Measurements from ENCODE around the gene RHOXF2. TPM values are rescaled to one million over a fixed set of nuclear protein-coding genes. Genes with fewer than 3 reads are reported as not detected.
"Not testable (repeated sequence)": the region's sequence is repeated elsewhere in the genome, so short reads cannot be mapped to it uniquely, and the experiment has no call there.

RHOXF2 gene, protein sequence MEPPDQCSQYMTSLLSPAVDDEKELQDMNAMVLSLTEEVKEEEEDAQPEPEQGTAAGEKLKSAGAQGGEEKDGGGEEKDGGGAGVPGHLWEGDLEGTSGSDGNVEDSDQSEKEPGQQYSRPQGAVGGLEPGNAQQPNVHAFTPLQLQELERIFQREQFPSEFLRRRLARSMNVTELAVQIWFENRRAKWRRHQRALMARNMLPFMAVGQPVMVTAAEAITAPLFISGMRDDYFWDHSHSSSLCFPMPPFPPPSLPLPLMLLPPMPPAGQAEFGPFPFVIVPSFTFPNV
- total RNA-seq (2014; rRNA removed; shearing (Covaris generic)), result not detected in 2 replicates
- polyA plus RNA-seq (2016; fragmentation: Nextera tagmentation; extraction: Ambion mirVana), result not detected in 2 replicates

DNA sequence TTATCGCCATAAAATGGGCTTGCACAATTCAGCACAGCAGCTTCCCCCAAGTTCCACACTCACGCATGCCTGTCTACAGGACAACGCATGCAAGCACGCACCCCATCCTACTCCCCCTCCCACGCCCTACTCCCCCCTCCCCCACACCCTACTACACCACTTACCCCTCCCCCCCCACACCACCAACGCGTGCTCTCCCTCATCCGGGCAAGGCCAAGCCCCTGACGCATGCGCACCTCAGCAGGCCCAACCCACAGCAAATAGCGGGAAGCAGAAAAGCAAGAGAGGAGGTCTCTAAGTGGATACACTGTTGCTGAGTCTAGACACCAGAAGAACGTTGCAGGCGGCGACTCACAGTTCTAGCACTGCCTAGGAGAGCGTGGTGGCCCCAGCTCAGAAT, at the start of gene RHOXF2:
Gene RHOXF2, plus strand, starts transcription at position 301 of the 400 bp plus-strand sequence. CDS start 138 bp downstream, outside the sequence.
- H4K20me1 ChIP-seq (ENCODE audit: insufficient read depth); H3K27me3 ChIP-seq (replicated peaks; ENCODE audit: insufficient read depth); H3K4me3 ChIP-seq; H3K4me2 ChIP-seq (ENCODE audit: unreplicated experiment); H3K9me3 ChIP-seq (ENCODE audit: low read depth); DNase-seq; H3K27ac ChIP-seq; H3K4me1 ChIP-seq (ENCODE audit: insufficient read depth); H3K9ac ChIP-seq; H2AFZ ChIP-seq; in situ Hi-C loops (cut with MboI); H3K79me2 ChIP-seq (ENCODE audit: insufficient read depth); H3K9me2 ChIP-seq (ENCODE audit: insufficient read depth); H3F3A ChIP-seq (ENCODE audit: insufficient read depth); H3K36me3 ChIP-seq (ENCODE audit: low read depth): not testable (repeated sequence)
- WGBS, 2 experiments (ENCODE audit: low coverage in 1 of 2, low lambda C conversion rate in 2 of 2, missing lambda C conversion rate in 2 of 2), result no CpG with 5 or more reads among the region's 15 CpGs

DNA sequence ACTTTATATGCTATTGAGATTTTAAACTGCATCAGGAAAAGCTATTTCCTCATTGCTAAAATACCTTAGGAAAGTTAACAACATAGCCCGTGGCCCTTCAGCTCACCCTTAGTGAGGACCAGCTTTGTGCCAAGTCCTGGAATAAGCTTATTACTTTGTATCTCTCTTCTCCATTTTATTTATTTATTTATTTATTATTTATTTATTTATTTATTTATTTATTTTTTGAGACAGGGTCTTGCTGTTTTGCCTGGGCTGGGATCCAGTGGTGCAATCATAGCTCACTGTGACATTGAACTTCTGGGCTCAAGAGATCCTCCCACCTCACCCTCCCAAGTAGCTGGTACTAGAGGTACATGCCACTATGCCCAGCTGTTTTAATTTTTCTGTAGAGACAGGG, 49.0 kb upstream of the RHOXF2 start:
- H3K27ac ChIP-seq, result no peak overlapping the region
- H3F3A ChIP-seq (ENCODE audit: insufficient read depth), result no peaks in the 10 kb centered on the region
- no peaks in the 10 kb centered on the region for H3K27me3 ChIP-seq (replicated peaks; ENCODE audit: insufficient read depth)
- no peaks in the 10 kb centered on the region for H3K4me1 ChIP-seq (ENCODE audit: insufficient read depth)
- no peaks in the 10 kb centered on the region for H3K9me2 ChIP-seq (ENCODE audit: insufficient read depth)
- H3K4me2 ChIP-seq (ENCODE audit: unreplicated experiment), result no peak overlapping the region
- H3K9me3 ChIP-seq (ENCODE audit: low read depth), result no peaks in the 10 kb centered on the region
- no peaks in the 10 kb centered on the region for H3K36me3 ChIP-seq (ENCODE audit: low read depth)
- no peak for DNase-seq
- WGBS, 2 experiments (ENCODE audit: low coverage in 1 of 2, low lambda C conversion rate in 2 of 2, missing lambda C conversion rate in 2 of 2), result 88 to 93% methylated on average over 1 of the region's 1 CpG
- H3K79me2 ChIP-seq (ENCODE audit: insufficient read depth), result no peaks in the 10 kb centered on the region
- in situ Hi-C loops (cut with MboI), result loop anchor here (25.0 kb wide), 2 partner anchors 97 to 103 kb away; no protein-coding TSS in a partner anchor
- no peak overlapping the region for H3K9ac ChIP-seq
- TF ChIP-seq EZH2 (IDR thresholded peaks at IDR 0.05; ENCODE audit: insufficient read depth, poor library complexity, severe bottlenecking) (no peak), EZH2phosphoT487 (IDR thresholded peaks at IDR 0.05; ENCODE audit: insufficient read depth, low read depth) (no peak)
- no peaks in the 10 kb centered on the region for H4K20me1 ChIP-seq (ENCODE audit: insufficient read depth)
- no peak overlapping the region for H2AFZ ChIP-seq
- H3K4me3 ChIP-seq, result no peak overlapping the region

DNA sequence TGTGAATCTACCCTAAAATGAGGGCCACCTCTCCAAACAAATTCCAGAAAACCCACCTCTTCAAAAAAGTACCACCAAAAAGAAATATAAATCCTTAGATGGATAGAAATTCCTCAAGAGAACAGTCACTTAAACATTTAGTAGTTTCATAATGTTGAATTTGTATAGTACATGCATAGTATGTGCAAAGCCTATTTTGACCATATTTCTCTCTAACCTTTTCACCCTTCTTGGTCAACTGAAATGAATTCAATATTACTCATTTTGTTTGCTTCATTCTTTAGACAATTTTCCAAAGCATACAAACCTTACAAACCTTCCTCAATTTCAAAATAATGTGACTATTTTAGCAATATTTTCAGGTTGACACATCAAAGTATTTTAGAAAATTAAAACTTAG, 46.8 kb upstream of the RHOXF2 start:
- H3K4me3 ChIP-seq, result no peak overlapping the region
- no peaks in the 10 kb centered on the region for H3K36me3 ChIP-seq (ENCODE audit: low read depth)
- H3K9me2 ChIP-seq (ENCODE audit: insufficient read depth), result no peaks in the 10 kb centered on the region
- H4K20me1 ChIP-seq (ENCODE audit: insufficient read depth), result no peaks in the 10 kb centered on the region
- peak; percentile 43 for DNase-seq
- no peak overlapping the region for H3K4me2 ChIP-seq (ENCODE audit: unreplicated experiment)
- TF ChIP-seq EZH2phosphoT487 (IDR thresholded peaks at IDR 0.05; ENCODE audit: insufficient read depth, low read depth), result no peak
- no peak for TF ChIP-seq EZH2 (IDR thresholded peaks at IDR 0.05; ENCODE audit: insufficient read depth, poor library complexity, severe bottlenecking)
- H3F3A ChIP-seq (ENCODE audit: insufficient read depth), result no peaks in the 10 kb centered on the region
- H2AFZ ChIP-seq, result no peak overlapping the region
- no peaks in the 10 kb centered on the region for H3K4me1 ChIP-seq (ENCODE audit: insufficient read depth)
- no peak overlapping the region for H3K27ac ChIP-seq
- H3K9me3 ChIP-seq (ENCODE audit: low read depth), result no peaks in the 10 kb centered on the region
- no peaks in the 10 kb centered on the region for H3K79me2 ChIP-seq (ENCODE audit: insufficient read depth)
- in situ Hi-C loops (cut with MboI), result loop anchor here (25.0 kb wide), 2 partner anchors 99 to 101 kb away; no protein-coding TSS in a partner anchor
- no peaks in the 10 kb centered on the region for H3K27me3 ChIP-seq (replicated peaks; ENCODE audit: insufficient read depth)
- H3K9ac ChIP-seq, result no peak overlapping the region

DNA sequence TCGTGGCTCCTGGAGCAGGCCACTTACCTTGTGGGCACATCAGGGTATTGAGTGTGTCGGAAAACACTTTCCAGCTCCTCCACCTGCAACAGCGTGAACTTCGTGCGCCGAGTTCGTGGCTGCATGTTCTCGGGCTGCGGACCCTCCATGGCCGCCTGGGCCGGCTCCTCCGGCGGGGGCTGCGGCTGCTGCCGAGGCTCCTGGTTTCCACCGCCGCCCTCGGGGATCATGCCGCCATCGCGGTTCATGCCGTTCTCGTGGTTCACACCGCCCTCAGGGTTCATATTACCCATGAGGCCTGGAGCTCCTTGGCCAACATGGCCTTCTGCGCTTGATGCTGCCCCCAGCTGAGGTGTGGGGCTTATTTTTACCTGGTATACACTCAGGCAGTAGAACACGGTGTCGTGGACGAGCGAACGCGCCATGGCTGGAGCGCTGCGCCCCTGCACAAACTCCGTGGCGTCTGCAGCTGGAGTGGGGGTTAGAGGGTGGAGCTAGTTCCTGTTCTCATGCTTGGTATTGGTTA, 42.9 kb upstream of the RHOXF2 start, which contains the start of gene RHOXF1:
Gene RHOXF1, minus strand, starts transcription at position 476 of the 526 bp plus-strand sequence. Its CDS starts 51 bp downstream, at position 425.
- H3K4me1 ChIP-seq (ENCODE audit: insufficient read depth), result no peaks in the 10 kb centered on the region
- H2AFZ ChIP-seq, result no peak within 1 kb of the TSS
- H3K9me3 ChIP-seq (ENCODE audit: low read depth), result no peaks in the 10 kb centered on the region
- no peaks in the 10 kb centered on the region for H3K9me2 ChIP-seq (ENCODE audit: insufficient read depth)
- H3K27ac ChIP-seq, result no peak within 1 kb of the TSS
- H3F3A ChIP-seq (ENCODE audit: insufficient read depth), result no peaks in the 10 kb centered on the region
- H3K9ac ChIP-seq, result no peak within 1 kb of the TSS
- in situ Hi-C loops (cut with MboI), result loop anchor here (25.0 kb wide), 2 partner anchors 97 to 103 kb away; no protein-coding TSS in a partner anchor
- H3K27me3 ChIP-seq (replicated peaks; ENCODE audit: insufficient read depth), result no peaks in the 10 kb centered on the region
- H4K20me1 ChIP-seq (ENCODE audit: insufficient read depth), result no peaks in the 10 kb centered on the region
- no peaks in the 10 kb centered on the region for H3K79me2 ChIP-seq (ENCODE audit: insufficient read depth)
- WGBS, 2 experiments (ENCODE audit: low coverage in 1 of 2, low lambda C conversion rate in 2 of 2, missing lambda C conversion rate in 2 of 2), result 92 to 93% methylated on average over 19 to 25 of the region's 35 CpGs
- H3K4me3 ChIP-seq, result no peak within 1 kb of the TSS
- no peak for TF ChIP-seq EZH2phosphoT487 (IDR thresholded peaks at IDR 0.05; ENCODE audit: insufficient read depth, low read depth)
- TF ChIP-seq EZH2 (IDR thresholded peaks at IDR 0.05; ENCODE audit: insufficient read depth, poor library complexity, severe bottlenecking), result no peak
- H3K36me3 ChIP-seq (ENCODE audit: low read depth), result no peaks in the 10 kb centered on the region
- no peak for DNase-seq
- no peak within 1 kb of the TSS for H3K4me2 ChIP-seq (ENCODE audit: unreplicated experiment)

Data from GM23248 (cell line).